Cortex of kidney (tissue), 1 donor: ENCODE data around the gene KTI12.
A peak's percentile ranks its signal among the peaks of the same experiment; 100 is the strongest.
"Not testable (repeated sequence)": the region's sequence is repeated elsewhere in the genome, so short reads cannot be mapped to it uniquely, and the experiment has no call there.

ENCODE experiments used
- DNase-seq: peaks from one replicate; lab custom pipeline; 2025; lab: John Stamatoyannopoulos, UW

Gene KTI12, protein sequence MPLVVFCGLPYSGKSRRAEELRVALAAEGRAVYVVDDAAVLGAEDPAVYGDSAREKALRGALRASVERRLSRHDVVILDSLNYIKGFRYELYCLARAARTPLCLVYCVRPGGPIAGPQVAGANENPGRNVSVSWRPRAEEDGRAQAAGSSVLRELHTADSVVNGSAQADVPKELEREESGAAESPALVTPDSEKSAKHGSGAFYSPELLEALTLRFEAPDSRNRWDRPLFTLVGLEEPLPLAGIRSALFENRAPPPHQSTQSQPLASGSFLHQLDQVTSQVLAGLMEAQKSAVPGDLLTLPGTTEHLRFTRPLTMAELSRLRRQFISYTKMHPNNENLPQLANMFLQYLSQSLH

DNA sequence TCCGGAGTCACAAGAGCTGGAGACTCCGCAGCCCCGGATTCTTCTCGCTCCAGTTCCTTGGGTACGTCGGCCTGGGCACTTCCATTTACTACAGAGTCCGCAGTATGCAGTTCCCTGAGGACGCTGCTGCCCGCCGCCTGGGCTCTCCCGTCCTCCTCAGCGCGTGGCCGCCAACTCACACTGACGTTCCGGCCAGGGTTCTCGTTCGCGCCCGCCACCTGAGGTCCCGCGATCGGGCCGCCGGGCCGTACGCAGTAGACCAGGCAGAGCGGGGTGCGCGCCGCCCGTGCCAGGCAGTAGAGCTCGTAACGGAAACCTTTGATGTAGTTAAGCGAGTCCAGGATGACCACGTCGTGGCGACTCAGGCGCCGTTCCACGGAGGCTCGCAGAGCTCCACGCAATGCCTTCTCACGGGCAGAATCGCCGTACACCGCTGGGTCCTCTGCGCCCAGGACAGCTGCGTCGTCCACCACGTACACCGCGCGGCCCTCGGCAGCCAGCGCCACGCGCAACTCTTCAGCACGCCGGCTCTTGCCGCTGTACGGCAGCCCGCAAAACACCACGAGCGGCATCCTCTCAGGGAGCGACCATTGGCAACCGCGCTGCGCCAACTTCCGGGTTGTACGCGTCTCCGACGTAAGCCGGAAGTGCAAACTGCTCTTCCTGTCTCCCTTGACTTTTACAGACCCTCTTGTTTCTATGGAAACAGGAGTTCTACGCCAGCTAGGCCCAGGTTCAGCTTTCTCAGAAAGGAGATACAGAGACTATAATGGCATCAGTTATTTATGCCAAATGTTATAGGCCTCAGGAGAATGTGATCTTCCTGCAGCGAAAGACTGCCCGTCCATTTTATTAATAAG, at the start of gene KTI12:
TSS of gene KTI12 (minus strand) at position 621 of the 860 bp plus-strand sequence. CDS start at position 572, 49 bp downstream.
- no peak for DNase-seq

DNA sequence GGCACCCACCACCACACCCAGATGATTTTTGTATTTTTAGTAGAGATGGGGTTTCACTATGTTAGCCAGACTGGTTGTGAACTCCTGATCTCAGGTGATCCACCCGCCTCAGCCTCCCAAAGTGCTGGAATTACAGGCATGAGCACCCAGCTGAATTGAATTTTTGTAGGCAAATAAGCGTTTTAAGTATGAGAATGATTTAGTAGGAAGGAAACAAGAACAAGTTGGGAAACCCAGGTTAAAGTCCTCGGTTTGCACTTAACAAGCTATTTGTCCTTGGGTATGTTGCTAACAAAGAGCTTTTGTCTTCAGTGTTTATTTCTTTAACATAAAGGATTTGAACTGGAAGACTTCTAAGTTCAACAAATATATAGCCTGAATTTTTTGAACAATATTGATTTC, 46.4 kb upstream of the KTI12 start:
- DNase-seq: no peak

DNA sequence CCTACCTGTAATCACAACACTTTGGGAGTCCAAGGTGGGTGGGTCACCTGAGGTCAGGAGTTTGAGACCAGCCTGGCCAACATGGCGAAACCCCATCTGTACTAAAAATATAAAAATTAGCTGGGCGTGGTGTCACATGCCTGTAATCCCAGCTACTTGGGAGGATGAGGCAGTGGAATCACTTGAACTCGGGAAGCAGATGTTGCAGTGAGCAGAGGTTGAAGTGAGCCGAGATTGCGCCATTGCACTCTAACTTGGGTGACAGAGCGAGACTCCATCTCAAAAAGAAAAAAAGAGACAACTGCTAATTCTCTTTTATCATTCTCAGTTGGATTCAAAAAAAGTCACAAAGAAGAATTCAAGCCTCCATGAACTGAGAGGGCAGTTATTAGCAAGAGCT, 43.7 kb upstream of the KTI12 start:
- not testable (repeated sequence) for DNase-seq

DNA sequence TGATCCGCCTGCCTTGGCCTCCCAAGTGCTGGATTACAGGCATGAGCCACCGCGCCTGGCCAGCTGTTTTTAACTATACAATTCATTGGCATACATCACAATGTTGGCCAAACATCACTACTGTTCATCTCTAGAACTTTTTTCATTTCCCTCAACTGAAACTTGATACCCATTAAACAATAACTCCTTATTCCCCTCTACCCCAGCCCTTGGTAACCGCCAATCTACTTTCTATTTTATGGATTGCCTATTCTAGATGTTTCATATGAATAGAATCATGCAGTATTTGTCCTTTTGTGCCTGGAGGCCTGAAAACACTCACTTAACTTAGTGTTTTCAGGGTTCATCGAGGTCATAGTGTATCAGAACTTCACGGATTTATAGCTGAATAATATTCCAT, 38.7 kb upstream of the KTI12 start:
- DNase-seq: no peak

- DNase-seq: no peak
These were observed 37.1 kb upstream of the KTI12 start for GRCh38 chr1:52070704-52071103.

DNA sequence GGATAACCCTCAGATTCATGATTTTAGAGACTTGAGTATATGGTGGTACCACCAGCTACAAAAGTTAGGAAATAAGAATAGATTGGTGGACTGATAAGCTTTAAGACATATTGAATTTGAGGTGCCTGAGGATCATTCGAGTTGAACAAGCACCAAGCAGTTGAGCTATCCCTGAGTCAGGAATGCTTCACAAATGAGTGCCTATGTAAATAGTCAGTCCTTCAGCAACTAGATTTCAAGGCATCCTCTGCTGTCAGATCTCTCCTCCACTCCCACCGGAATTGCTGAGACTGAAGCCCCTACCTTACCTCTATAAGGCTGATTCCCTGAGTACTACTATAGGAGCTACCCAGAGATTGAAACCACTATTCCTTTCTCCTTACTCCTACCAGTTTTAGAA, 29.6 kb upstream of the KTI12 start:
- DNase-seq: no peak

- DNase-seq: no peak
These were observed 27.2 kb upstream of the KTI12 start for GRCh38 chr1:52060822-52061221.

DNA sequence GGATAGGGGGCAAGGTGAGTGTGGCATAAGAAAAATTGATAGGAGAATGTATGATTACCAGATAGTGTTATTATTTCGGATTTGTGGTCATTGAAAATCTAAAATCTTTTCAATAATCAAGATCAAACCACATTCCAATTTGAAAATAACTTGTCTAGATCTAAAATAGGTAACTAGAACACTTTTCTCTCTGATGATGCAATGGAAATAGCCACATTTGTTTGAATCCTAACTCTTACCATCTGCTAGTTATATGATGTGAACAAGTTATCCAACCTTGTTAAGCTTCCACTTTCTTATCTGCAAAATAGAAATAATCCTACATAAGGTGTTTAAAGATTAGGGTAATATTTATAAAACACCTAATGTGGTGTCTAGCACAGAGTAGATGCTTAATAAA, 26.3 kb upstream of the KTI12 start:
- DNase-seq: no peak

GRCh38 chr1:52059321-52059720, 25.7 kb upstream of the KTI12 start:
- DNase-seq: no peak

DNA sequence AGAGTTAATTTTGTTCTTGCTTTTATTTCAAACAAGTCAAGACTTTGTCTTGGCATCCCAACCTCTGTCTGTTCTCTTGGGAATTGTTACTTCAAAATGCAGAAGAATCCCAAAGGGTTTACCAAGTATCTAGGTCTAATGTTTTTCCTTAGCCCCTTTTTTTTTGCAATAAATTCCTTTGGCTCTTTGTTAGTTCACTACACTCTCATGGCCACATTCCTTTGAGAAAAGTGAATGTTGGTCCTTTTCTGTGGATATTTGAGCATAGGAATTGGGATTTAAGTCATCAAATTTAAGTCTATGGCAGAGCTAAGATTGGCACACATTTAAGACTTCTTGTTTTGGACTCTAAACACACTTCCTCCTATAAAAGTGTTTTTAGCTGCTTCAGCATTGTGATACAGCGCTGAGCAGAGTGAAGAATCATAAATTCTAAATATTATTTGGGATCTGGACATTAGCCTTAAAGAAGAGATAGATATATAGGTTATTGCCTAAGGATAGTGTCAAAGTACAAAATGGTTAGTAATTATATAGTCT, 24.3 kb upstream of the KTI12 start:
- DNase-seq: no peak

DNA sequence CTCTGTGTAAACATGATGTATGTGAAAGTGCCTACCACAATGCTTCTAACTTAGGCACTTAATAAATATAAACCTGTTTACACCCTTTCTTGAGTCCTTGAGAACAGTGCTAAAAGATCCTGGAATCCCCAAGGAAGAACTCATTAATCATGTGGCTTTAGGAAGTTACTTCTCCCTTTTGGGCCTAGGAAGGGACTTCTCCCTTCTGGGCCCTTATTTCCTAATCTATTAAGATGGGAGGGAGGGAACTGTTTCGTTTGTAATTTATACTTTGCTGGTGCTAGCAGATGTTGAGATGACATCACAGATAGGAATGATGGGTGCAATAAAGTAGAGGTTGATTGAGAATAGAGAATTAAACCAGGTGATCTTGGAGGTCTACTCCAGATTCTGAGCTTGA, 23.6 kb upstream of the KTI12 start:
- no peak for DNase-seq

- no peak for DNase-seq
These were observed 23.3 kb upstream of the KTI12 start for GRCh38 chr1:52056937-52057231.

DNA sequence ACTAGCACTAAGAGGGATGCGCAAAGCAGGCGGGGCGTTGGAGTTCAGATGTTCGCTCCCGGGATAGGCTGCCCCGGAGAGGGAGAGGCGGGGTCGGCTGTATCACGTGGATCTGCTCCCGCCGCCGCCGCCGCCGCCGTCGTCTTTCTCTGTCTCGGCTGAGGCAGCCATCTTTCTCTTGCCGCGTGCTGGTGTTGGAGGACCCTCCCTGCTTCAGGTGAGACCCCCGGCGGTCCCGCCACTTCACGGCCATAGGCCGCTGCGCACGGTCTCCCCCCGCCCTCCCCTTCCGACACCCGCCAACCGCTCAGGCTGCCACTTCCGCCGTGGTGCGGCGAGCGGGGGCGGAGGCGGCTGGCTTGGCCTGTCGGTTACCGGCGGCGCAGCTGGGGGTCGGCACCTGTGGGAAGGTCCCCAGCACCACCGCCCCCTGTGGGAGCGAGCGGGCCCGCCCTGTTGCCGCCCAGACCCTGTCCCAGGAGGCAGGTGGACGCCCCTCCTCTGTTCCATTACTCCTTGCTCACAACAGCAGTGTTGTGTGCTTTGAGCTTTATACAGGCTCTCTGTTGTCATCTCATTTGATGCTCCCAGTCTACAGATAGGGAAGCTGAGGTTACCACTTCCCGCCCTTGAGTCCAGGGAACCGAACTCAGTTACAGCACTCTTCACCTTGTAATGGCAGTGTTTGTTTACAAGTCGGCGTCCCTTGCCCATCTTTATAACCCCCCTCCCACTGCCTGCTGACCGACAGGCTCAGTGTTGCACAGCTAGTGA, 22.7 kb upstream of the KTI12 start, which contains the start of gene BTF3L4:
TSS of gene BTF3L4 (plus strand) at position 133 of the 774 bp plus-strand sequence. CDS start 3,553 bp downstream, outside the sequence.
- DNase-seq: peak; percentile 21

DNA sequence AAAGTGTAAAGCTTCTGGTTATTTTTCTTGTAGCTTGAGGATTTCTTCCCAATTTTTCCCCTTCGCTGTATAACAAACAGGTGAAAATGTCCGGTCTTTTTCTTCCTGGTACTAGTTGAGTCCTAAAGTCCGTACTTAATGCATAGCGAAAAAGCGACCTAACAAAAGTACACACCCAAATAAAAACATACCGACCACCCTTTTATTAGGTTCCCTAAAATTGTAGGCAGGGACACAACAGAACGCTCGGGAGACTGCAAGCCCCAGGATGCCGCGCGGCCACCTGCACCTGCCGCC, 22.2 kb upstream of the KTI12 start:
- DNase-seq: no peak

- DNase-seq: no peak
These were observed 21.7 kb upstream of the KTI12 start, which contains the start of gene TXNDC12 for GRCh38 chr1:52055066-52055865. Gene TXNDC12, minus strand, starts transcription at chr1:52055191. Its CDS starts 95 bp downstream, at chr1:52055096.

DNA sequence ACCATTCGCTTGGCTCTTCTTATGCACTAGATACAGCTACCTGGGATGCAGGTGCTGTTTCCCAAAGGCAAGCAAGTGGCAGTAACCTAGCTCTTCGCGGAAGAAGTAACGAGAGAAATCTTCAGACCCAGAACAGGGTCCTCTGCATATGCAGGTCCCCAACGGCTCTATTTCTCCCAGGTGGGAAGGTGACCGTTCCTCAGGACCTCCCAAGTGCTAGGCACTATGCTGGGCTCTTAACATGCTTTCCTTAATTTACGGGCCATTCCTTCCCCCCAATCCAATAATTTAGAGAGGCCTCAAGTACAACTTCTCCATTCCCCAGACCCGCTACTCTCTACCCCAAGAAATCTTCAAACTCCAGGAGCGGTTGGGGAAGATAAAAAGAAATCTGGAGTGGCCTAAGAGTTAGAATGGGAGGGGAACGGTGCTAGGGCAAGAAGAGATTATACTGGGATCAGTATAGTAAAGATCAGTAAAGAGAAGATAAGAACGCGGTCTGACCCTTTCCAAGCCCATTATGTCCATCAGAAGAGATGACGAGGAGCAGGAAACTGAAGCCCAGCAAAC, 21.0 kb upstream of the KTI12 start:
- DNase-seq: no peak

- no peak for DNase-seq
These were observed 20.3 kb upstream of the KTI12 start for GRCh38 chr1:52053862-52054261.

DNA sequence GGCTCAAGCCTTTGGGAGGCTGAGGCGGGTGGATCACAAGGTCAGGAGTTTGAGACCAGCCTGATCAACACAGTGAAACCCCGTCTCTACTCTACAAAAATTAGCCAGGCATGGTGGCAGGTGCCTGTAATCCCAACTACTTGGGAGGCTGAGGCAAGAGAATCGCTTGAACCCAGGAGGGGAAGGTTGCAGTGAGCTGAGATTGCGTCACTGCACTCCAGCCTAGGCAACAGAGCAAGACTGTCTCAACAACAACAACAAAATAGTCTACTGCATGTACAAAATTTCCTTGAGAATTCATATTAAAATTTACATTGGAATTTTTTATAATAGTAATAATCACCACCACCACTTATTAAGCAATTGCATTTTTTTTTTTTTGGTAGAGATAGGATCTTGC, 15.7 kb upstream of the KTI12 start:
- not testable (repeated sequence) for DNase-seq

- not testable (repeated sequence) for DNase-seq
These were observed 12.1 kb upstream of the KTI12 start for GRCh38 chr1:52045666-52046195.

- no peak for DNase-seq
These were observed 11.6 kb upstream of the KTI12 start for GRCh38 chr1:52045236-52045635.
